ENCODE measurements around the gene SHISA5. TPM values are rescaled to one million over a fixed set of nuclear protein-coding genes. Genes with fewer than 3 reads are reported as not detected.

SHISA5 gene
- polyA plus RNA-seq, 3 donors: 147 to 266 (median 242) TPM

DNA sequence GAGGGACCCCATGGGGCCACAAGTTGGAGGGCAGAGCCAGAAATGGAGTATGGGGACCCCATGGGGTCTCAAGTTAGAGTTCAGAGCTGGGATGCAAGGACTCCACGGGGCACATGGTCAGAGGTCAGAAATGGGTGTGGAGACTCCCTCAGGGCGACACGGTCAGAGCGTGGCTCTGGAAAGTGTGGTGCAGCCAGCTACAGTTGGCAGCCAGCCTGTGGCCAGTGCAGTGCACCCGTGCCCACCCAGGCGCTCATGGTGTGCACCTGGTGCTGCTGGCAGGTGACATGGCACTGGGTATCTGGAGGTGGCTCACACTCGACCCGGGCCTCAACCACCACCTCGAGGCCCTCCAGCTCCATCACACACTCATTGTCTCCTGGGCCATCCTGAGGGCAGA, 85.3 kb downstream of the SHISA5 start:
- H2AFZ ChIP-seq (ENCODE audit: insufficient read depth, low read depth, low read length, poor library complexity, severe bottlenecking): no peak overlapping the region
- DNase-seq: no peak
- H3K9ac ChIP-seq (ENCODE audit: insufficient read depth, low read length, poor library complexity, severe bottlenecking): no peak overlapping the region
- H3K4me3 Mint-ChIP-seq: peak overlapping the region in 1 of 2 donors; percentile 50
- intact Hi-C loops (cut with micrococcal nuclease): no loop called here
- TF ChIP-seq CTCF (IDR thresholded peaks at IDR 0.05): no peak
- no peak overlapping the region for H3K4me3 ChIP-seq (replicated peaks in 1 of 3; ENCODE audit: low read depth in 2 of 3, low read length in 3 of 3)
- H3K36me3 Mint-ChIP-seq: no peaks in the 10 kb centered on the region
- H3K4me2 ChIP-seq (replicated peaks; ENCODE audit: extremely low read depth, low read length, poor library complexity, severe bottlenecking): no peak overlapping the region
- no peak overlapping the region for H3K27ac Mint-ChIP-seq
- H3K4me1 ChIP-seq (ENCODE audit: control insufficient read depth in 1 of 2, insufficient read depth in 2 of 2, low read length in 2 of 2): no peaks in the 10 kb centered on the region
- H3K4me1 Mint-ChIP-seq: no peaks in the 10 kb centered on the region
- H4K20me1 ChIP-seq (ENCODE audit: insufficient read depth, low read length): no peaks in the 10 kb centered on the region
- peaks cover 0 to 2% (median 0%) of the 10 kb centered on the region in 7 donors for H3K9me3 Mint-ChIP-seq
- no peaks in the 10 kb centered on the region for H3K9me3 ChIP-seq (replicated peaks in 1 of 2; ENCODE audit: control insufficient read depth in 1 of 2, insufficient read depth in 1 of 2, low read length in 2 of 2)
- WGBS (ENCODE audit: insufficient coverage): over 99% methylated on average over 9 of the region's 9 CpGs
- no peak overlapping the region for H3K27ac ChIP-seq (ENCODE audit: low read depth in 1 of 2, low read length in 2 of 2)
- no peaks in the 10 kb centered on the region for H3K27me3 ChIP-seq (ENCODE audit: control insufficient read depth in 2 of 2, insufficient read depth in 2 of 2, low read length in 2 of 2)
- H3K27me3 Mint-ChIP-seq (ENCODE audit: low read depth in 3 of 3): peaks cover 0 to 5% (median 0%) of the 10 kb centered on the region in 3 donors
- no peaks in the 10 kb centered on the region for H3K79me2 ChIP-seq (ENCODE audit: insufficient read depth, low read length)
- H3K36me3 ChIP-seq (replicated peaks in 1 of 2; ENCODE audit: control insufficient read depth in 1 of 2, insufficient read depth in 2 of 2, low read length in 2 of 2): no peaks in the 10 kb centered on the region

DNA sequence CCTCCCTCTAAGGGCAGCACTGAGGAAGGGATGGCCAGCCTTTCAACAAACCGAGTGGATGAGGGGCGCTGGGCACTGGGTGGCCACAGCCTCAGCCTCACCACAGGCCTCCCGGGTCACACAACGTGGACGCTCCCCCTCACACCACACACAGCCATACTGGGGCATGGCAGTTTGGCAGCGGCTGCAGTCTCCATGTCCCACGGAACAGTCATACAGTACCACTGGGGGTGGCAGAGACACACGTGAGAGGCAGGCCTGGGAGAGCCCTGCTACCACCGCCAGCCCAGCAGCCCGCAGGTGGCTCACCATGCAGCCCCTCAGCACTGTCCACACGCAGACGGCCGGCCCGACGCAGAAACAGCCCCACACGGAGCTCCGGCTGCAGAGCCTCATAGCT, 85.8 kb downstream of the SHISA5 start:
- H3K9me3 Mint-ChIP-seq: peaks cover 0 to 2% (median 0%) of the 10 kb centered on the region in 7 donors
- no peaks in the 10 kb centered on the region for H3K79me2 ChIP-seq (ENCODE audit: insufficient read depth, low read length)

More for the DNA sequence above, 85.8 kb downstream of the SHISA5 start:
- Histone ChIP-seq H3K9me3 (replicated peaks in 1 of 2; ENCODE audit: control insufficient read depth in 1 of 2, insufficient read depth in 1 of 2, low read length in 2 of 2) (no peaks in the 10 kb centered on the region), H3K27me3 (ENCODE audit: control insufficient read depth in 2 of 2, insufficient read depth in 2 of 2, low read length in 2 of 2) (no peaks in the 10 kb centered on the region), H3K4me2 (replicated peaks; ENCODE audit: extremely low read depth, low read length, poor library complexity, severe bottlenecking) (no peak overlapping the region), H3K4me1 (ENCODE audit: control insufficient read depth in 1 of 2, insufficient read depth in 2 of 2, low read length in 2 of 2) (no peaks in the 10 kb centered on the region), H3K36me3 (replicated peaks in 1 of 2; ENCODE audit: control insufficient read depth in 1 of 2, insufficient read depth in 2 of 2, low read length in 2 of 2) (no peaks in the 10 kb centered on the region), H3K27ac (ENCODE audit: low read depth in 1 of 2, low read length in 2 of 2) (no peak overlapping the region), H3K9ac (ENCODE audit: insufficient read depth, low read length, poor library complexity, severe bottlenecking) (no peak overlapping the region), H2AFZ (ENCODE audit: insufficient read depth, low read depth, low read length, poor library complexity, severe bottlenecking) (no peak overlapping the region), H4K20me1 (ENCODE audit: insufficient read depth, low read length) (no peaks in the 10 kb centered on the region), H3K4me3 (replicated peaks in 1 of 3; ENCODE audit: low read depth in 2 of 3, low read length in 3 of 3) (no peak overlapping the region)
- WGBS (ENCODE audit: insufficient coverage): 97% methylated on average over 15 of the region's 17 CpGs
- H3K4me1 Mint-ChIP-seq: no peaks in the 10 kb centered on the region
- DNase-seq: no peak
- H3K36me3 Mint-ChIP-seq: no peaks in the 10 kb centered on the region
- no peak overlapping the region for H3K4me3 Mint-ChIP-seq
- peaks cover 0 to 5% (median 0%) of the 10 kb centered on the region in 3 donors for H3K27me3 Mint-ChIP-seq (ENCODE audit: low read depth in 3 of 3)
- no peak overlapping the region for H3K27ac Mint-ChIP-seq
- intact Hi-C loops (cut with micrococcal nuclease): no loop called here
- no peak for TF ChIP-seq CTCF (IDR thresholded peaks at IDR 0.05)

Small RNAs within 50 kb of the gene (small RNA-seq; reads per million reads assigned to genes)
- not detected for gene MIR6823 (ENCODE audit: insufficient read length, low read depth)

Other genes starting within 250 kb of the SHISA5 start
- gene NME6, start 202.8 kb downstream of the SHISA5 start, polyA plus RNA-seq: 10 to 100 TPM; 17.3 to 39.2 (median 34.9) TPM
- gene SPINK8, start 170.5 kb downstream of the SHISA5 start, polyA plus RNA-seq: not detected
- not detected for gene FBXW12, start 132.0 kb downstream of the SHISA5 start, polyA plus RNA-seq
- gene PLXNB1, start 74.1 kb downstream of the SHISA5 start, polyA plus RNA-seq: 1 to 10 TPM in 1 of 3 donors, under 1 TPM in 1, not detected in 1; 0.14 to 4.3 TPM
- gene CCDC51, start 64.1 kb downstream of the SHISA5 start, polyA plus RNA-seq: 1 to 10 TPM; 3.6 to 5.9 (median 5.4) TPM
- gene TMA7, start 63.9 kb downstream of the SHISA5 start, polyA plus RNA-seq: 100 to 1,000 TPM; 301 to 559 (median 478) TPM
- 1 to 10 TPM; 1.8 to 4.7 (median 2.8) TPM for gene ATRIP, start 57.4 kb downstream of the SHISA5 start, polyA plus RNA-seq
- gene PFKFB4, start 52.6 kb upstream of the SHISA5 start, polyA plus RNA-seq: 10 to 100 TPM; 32.2 to 44.9 (median 34.9) TPM
- under 1 TPM in 1 of 3 donors, not detected in 2; 0.61 TPM for gene UCN2, start 59.6 kb upstream of the SHISA5 start, polyA plus RNA-seq
- 1 to 10 TPM in 1 of 3 donors, under 1 TPM in 1, not detected in 1; 0.37 to 1.9 TPM for gene COL7A1, start 91.2 kb upstream of the SHISA5 start, polyA plus RNA-seq
- gene UQCRC1, start 105.5 kb upstream of the SHISA5 start, polyA plus RNA-seq: 100 to 1,000 TPM; 326 to 409 (median 350) TPM
- under 1 TPM in 1 of 3 donors, not detected in 2; 0.21 TPM for gene TMEM89, start 117.6 kb upstream of the SHISA5 start, polyA plus RNA-seq
- gene SLC26A6, start 131.3 kb upstream of the SHISA5 start, polyA plus RNA-seq: 10 to 100 TPM; 16.3 to 92.8 (median 20.4) TPM
- gene CELSR3, start 158.7 kb upstream of the SHISA5 start, polyA plus RNA-seq: under 1 TPM in 1 of 3 donors, not detected in 2; 0.95 TPM
- gene NCKIPSD, start 181.7 kb upstream of the SHISA5 start, polyA plus RNA-seq: 10 to 100 TPM in 1 of 3 donors, 1 to 10 TPM in 2; 4.2 to 14.8 (median 4.3) TPM
- 10 to 100 TPM; 16.5 to 53.8 (median 18.7) TPM for gene IP6K2, start 213.0 kb upstream of the SHISA5 start, polyA plus RNA-seq

Data from CD14-positive monocyte (primary cell).